Activated T-helper 2 cell treated with anti-CD3 and anti-CD28 coated beads, Interferon-gamma antibody, Interleukin-2, Interleukin-4, amounts not matched to agents 10 μg/mL and 5 μg/mL and 100 μg/mL, durations not matched to agents 14 hours and 24 hours and 36 hours (primary cell): Measurements from ENCODE around the gene PHACTR4. TPM values are rescaled to one million over a fixed set of nuclear protein-coding genes. Genes with fewer than 3 reads are reported as not detected.
A peak's percentile ranks its signal among the peaks of the same experiment; 100 is the strongest.
"Not testable (repeated sequence)": the region's sequence is repeated elsewhere in the genome, so short reads cannot be mapped to it uniquely, and the experiment has no call there.

ENCODE experiments used
- DNase-seq: peaks from one replicate; pipeline ENCODE4 v3.0.0; 2021; ENCODE audit warnings: low spot score
- H3K27ac Mint-ChIP-seq: one replicate; pipeline ENCODE4 v1.8.0; 2021; ENCODE audit warnings: mixed read lengths
- H3K27me3 Mint-ChIP-seq: one replicate; pipeline ENCODE4 v1.8.0; 2021; ENCODE audit warnings: low read depth, mixed read lengths
- H3K36me3 Mint-ChIP-seq: one replicate; pipeline ENCODE4 v1.8.0; 2021; ENCODE audit warnings: low read depth, mixed read lengths
- H3K4me1 Mint-ChIP-seq: one replicate; pipeline ENCODE4 v1.8.0; 2021; ENCODE audit warnings: low read depth, mixed read lengths
- H3K4me3 Mint-ChIP-seq: one replicate; pipeline ENCODE4 v1.8.0; 2021; ENCODE audit warnings: low read depth, mild to moderate bottlenecking, moderate library complexity, mixed read lengths
- H3K9me3 Mint-ChIP-seq: one replicate; pipeline ENCODE4 v1.8.0; 2021; ENCODE audit warnings: mixed read lengths
- intact Hi-C: fragments of 100-400 bp; cut with micrococcal nuclease; formaldehyde crosslinking; loops from one replicate; pipeline ENCODE4 v1.15.1; 2023
- total RNA-seq: library from RNA; stranded (reverse); gene quantifications from 2 replicates; pipeline ENCODE4 v1.2.3, GENCODE V29; 2022

PHACTR4 gene
- total RNA-seq, 1 donor from 2014 or later: 32.1 TPM

DNA sequence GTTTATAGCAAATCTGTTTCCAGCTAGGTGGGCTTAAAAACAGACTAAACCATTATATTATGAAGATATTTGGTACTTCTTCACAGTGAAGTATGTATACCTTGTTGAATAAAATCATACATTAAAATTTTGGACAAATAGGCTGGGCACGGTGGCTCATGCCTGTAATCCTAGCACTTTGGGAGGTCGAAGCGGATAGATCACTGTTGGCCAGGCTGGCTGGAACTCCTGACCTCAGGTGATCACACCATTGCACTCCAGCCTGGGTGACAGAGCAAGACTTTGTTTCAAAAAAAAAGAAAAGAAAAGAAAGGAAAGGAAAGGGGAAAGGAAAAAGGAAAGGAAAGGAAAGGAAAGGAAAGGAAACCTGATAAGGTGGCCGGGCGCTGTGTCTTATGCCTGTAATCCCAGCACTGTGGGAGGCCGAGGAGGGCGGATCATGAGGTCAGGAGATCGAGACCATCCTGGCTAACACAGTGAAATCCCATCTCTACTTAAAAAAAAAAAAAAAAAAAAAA, 78.6 kb downstream of the PHACTR4 start:
- Mint-ChIP-seq H3K27ac (peak overlapping the region; percentile 28), H3K36me3 (peaks cover 19% of the 10 kb centered on the region), H3K4me1 (peaks cover 32% of the 10 kb centered on the region)
- H3K4me3 Mint-ChIP-seq, intact Hi-C loops, H3K27me3 Mint-ChIP-seq, H3K9me3 Mint-ChIP-seq, DNase-seq: not testable (repeated sequence)

DNA sequence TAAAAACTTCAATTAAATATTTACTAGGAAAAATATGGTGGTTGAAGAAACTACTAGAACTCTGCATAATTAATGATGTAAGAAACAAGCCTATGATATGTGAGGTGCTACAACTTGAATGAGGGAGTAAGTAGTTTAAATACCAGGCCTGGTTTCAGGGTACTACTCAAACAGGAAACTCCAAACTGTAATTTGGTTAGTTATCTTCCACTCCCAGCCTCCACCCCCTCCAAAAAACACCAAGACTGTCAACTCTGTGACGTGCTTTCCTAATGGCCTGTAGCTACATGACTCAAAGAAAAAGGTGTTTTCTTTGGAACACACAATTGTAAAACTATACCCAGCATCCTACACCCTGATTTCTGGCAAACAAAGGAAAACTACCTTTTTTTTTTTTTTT, 80.4 kb downstream of the PHACTR4 start:
- no peak overlapping the region for H3K4me3 Mint-ChIP-seq
- H3K27ac Mint-ChIP-seq: peak overlapping the region; percentile 85
- DNase-seq: peak; percentile 58
- peaks cover 34% of the 10 kb centered on the region for H3K4me1 Mint-ChIP-seq
- H3K36me3 Mint-ChIP-seq: peaks cover 19% of the 10 kb centered on the region
- H3K27me3 Mint-ChIP-seq: no peaks in the 10 kb centered on the region
- intact Hi-C loops: no loop called here
- no peaks in the 10 kb centered on the region for H3K9me3 Mint-ChIP-seq

DNA sequence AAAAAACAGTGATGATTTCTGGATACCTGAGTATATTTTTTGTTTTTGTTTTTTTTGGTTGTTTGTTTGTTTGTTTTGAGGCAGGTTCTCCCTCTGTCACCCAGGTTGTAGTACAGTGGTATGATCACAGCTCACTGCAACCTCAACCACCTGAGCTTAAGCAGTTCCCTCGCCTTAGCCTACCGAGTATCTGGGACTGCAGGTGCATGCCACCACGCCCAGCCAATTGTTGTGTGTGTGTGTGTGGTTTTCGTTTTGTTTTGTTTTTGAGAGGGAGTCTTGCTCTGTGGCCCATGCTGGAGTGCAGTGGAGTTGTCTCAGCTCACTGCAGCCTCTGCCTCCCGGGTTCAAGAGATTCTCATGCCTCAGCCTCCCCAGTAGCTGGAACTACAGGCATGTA, 81.0 kb downstream of the PHACTR4 start:
- no peak for DNase-seq
- H3K9me3 Mint-ChIP-seq: no peaks in the 10 kb centered on the region
- intact Hi-C loops: no loop called here
- peak overlapping the region; percentile 85 for H3K27ac Mint-ChIP-seq
- peaks cover 37% of the 10 kb centered on the region for H3K4me1 Mint-ChIP-seq
- peaks cover 15% of the 10 kb centered on the region for H3K36me3 Mint-ChIP-seq
- H3K27me3 Mint-ChIP-seq: no peaks in the 10 kb centered on the region
- H3K4me3 Mint-ChIP-seq: peak overlapping the region; percentile 45

DNA sequence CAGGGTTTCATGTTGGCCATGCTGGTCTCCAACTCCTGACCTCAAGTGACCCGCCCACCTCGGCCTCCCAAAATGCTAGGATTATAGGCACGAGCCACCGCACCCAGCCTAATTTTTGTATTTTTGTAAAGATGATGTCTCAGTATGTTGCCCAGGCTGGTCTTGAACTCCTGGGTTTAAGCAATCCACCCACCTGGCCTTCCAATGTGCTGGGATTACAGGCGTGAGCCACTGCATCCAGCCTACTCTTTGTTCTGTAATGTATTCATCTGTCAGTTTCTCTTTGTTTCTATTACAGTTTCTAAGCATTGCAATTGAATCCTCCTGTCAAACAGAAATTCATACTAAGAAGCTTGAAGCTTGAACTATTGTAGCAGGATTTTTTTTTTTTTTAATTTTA, 81.5 kb downstream of the PHACTR4 start:
- Mint-ChIP-seq H3K27ac (peak overlapping the region; percentile 87), H3K9me3 (no peaks in the 10 kb centered on the region), H3K4me3 (no peak overlapping the region), H3K4me1 (peaks cover 42% of the 10 kb centered on the region), H3K27me3 (no peaks in the 10 kb centered on the region), H3K36me3 (peaks cover 14% of the 10 kb centered on the region)
- intact Hi-C loops: no loop called here
- DNase-seq: no peak

DNA sequence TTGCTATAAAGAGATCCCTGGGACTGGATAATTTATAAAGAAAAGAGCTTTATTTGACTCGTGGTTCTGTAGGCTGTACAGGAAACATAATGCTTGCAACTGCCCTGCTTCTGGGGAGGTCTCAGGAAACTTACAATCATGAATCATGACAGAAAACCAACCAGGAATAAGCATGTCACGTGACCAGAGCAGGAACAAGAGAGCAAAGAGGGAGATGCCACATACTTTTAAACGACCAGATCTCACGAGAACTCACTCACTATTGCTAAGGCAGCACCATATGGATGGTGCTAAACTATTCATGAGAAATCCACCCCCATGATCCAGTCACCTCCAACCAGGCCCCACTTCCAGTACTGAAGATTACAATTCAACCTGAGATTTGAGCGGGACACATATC, 86.5 kb downstream of the PHACTR4 start:
- Mint-ChIP-seq H3K4me3 (peak overlapping the region; percentile 19), H3K27me3 (no peaks in the 10 kb centered on the region), H3K9me3 (no peaks in the 10 kb centered on the region), H3K27ac (peak overlapping the region; percentile 87), H3K36me3 (peaks cover 27% of the 10 kb centered on the region), H3K4me1 (peaks cover 33% of the 10 kb centered on the region)
- DNase-seq: peak; percentile 27
- intact Hi-C loops: loop anchor here (2.0 to 5.0 kb wide), 2 partner anchors 39 to 49 kb away; no protein-coding TSS in a partner anchor

DNA sequence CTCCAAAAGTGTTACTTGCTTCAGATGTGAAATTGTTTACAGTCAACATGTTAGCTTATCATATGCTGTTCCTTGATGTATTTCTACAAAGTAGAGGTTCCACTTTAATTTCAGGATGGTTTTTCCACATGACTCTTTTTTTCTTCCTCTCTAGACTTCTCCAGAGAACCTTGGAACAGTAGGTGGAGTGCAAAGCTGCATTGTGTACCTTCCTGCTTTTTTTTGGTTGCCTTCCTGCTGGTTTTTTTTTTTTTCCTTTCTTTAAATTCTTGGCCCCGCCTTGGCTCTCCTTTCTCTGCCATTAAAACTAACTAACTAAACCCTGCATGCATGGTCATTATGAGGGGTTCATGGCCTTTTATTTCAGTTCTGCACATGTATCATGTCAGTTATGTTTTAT, 88.1 kb downstream of the PHACTR4 start:
- Mint-ChIP-seq H3K4me1 (peaks cover 30% of the 10 kb centered on the region), H3K36me3 (peaks cover 34% of the 10 kb centered on the region), H3K9me3 (no peaks in the 10 kb centered on the region), H3K27ac (no peak overlapping the region), H3K4me3 (no peak overlapping the region), H3K27me3 (no peaks in the 10 kb centered on the region)
- intact Hi-C loops: loop anchor here (2.0 to 5.0 kb wide), 2 partner anchors 40 to 47 kb away; no protein-coding TSS in a partner anchor
- no peak for DNase-seq

DNA sequence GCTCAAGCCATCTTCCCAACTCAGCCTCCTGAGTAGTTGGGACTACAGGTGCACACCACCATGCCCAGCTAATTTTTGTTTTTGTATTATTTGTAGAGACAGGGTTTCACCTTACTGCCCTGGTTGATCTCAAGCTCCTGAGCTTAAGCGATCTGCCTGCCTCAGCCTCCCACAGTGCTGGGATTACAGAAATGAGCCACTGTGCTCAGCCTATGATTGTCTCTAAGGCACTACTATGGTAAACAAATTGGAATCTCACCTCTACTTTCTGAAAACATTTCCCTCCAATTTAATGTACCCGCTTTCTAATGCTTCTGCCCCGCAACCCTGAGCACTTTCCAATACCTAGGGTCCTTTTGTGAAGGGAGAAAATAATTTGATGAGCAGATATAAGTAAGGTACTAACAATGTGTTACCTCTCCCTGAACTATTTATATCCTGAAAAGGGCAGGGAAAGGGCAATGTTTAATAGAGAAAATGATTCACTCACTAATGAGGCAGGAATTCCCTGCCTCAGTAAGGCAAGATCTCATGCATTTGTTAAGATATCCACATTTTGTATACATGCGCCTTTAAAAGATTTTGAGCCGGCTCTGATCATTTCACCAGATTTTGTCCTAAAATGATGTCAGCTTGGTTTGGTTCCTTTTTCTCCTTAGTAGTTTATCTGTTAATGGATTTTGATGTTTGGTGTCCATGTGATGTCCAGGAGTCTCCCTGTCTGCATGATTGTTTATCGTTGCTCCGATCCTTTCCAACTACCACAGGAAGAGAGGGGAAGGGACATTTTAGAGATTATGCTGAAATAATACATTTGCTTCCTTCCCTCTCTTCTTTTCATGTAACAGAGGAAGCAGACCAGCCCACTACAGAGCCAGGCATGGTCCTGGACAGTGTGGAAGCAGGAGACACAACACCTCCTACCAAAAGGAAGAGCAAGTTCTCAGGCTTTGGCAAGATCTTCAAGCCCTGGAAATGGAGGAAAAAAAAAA, 89.0 kb downstream of the PHACTR4 start:
- Mint-ChIP-seq H3K4me3 (no peak overlapping the region), H3K4me1 (peaks cover 28% of the 10 kb centered on the region)

DNA sequence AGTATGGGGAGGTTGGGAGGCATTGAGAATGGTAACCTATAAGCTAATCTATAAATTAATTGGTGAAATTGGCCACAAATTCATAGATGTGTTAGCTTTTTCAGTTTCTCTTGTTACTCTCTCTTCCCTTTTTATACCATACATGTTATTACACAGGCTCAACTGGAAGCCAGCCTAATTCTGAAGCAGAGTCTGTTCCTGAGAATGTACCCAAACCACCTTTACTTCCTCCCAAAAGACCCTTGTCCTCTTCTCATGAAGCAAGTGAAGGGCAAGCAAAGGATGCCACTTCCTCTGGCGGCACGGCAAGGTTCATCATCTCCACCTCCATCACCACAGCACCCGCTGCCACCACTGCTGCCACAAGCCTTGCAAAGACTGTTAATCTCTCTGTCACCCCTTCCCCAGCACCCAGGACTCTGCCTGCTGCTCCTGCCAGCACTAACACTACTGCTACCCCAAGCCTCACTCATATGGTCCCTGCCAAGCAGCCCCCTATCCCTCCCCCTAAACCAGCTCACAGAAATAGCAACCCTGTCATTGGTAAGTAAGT, 96.8 kb downstream of the PHACTR4 start:
- no peak for DNase-seq
- H3K27ac Mint-ChIP-seq: peak overlapping the region; percentile 33
- H3K4me3 Mint-ChIP-seq: no peak overlapping the region
- no peaks in the 10 kb centered on the region for H3K27me3 Mint-ChIP-seq
- peaks cover 29% of the 10 kb centered on the region for H3K36me3 Mint-ChIP-seq
- peaks cover 23% of the 10 kb centered on the region for H3K4me1 Mint-ChIP-seq
- intact Hi-C loops: no loop called here
- no peaks in the 10 kb centered on the region for H3K9me3 Mint-ChIP-seq

More for the DNA sequence above, 89.0 kb downstream of the PHACTR4 start:
- H3K27ac Mint-ChIP-seq: no peak overlapping the region
- H3K36me3 Mint-ChIP-seq: peaks cover 28% of the 10 kb centered on the region
- H3K27me3 Mint-ChIP-seq: no peaks in the 10 kb centered on the region
- intact Hi-C loops: loop anchor here (5.0 kb wide), 1 partner anchor 41 kb away; no protein-coding TSS in a partner anchor
- no peaks in the 10 kb centered on the region for H3K9me3 Mint-ChIP-seq
- no peak for DNase-seq

DNA sequence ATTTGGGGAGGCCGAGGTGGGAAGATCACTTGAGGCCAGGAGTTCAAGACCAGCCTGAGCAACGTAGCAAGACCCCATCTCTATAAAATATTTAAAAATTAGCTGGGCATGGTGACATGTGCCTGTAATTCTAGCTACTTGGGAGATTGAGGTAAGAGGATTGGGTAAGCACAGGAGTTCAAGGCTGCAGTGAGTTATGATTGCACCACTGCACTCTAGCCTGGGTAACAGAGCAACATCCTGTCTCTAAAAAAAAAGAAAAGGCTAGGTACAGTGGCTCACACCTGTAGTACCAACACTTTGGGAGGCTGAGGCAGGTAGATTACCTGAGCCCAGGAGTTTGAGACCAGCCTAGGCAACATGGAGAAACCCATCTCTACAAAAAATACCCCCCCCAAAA, 100.6 kb downstream of the PHACTR4 start:
- peaks cover 18% of the 10 kb centered on the region for H3K4me1 Mint-ChIP-seq
- no peak overlapping the region for H3K27ac Mint-ChIP-seq
- DNase-seq: no peak
- no peaks in the 10 kb centered on the region for H3K9me3 Mint-ChIP-seq
- intact Hi-C loops: no loop called here
- no peak overlapping the region for H3K4me3 Mint-ChIP-seq
- no peaks in the 10 kb centered on the region for H3K27me3 Mint-ChIP-seq
- peaks cover 29% of the 10 kb centered on the region for H3K36me3 Mint-ChIP-seq

DNA sequence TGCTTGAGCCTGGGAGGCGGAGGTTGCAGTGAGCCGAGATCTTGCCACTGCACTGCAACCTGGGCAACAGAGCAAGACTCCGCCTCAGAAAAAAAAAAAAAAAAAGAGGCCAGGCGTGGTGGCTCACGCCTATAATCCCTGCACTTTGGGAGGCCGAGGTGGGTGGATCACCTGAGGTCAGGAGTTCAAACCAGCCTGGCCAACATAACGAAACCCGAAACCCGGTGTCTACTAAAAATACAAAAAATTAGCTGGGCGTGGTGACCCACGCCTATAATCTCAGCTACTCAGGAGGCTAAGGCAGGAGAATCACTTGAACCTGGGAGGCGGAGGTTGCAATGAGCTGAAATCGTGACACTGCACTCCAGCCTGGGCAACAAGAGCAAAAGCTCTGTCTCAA, 110.0 kb downstream of the PHACTR4 start:
- H3K9me3 Mint-ChIP-seq, H3K27ac Mint-ChIP-seq, intact Hi-C loops, DNase-seq, H3K4me3 Mint-ChIP-seq, H3K27me3 Mint-ChIP-seq, H3K4me1 Mint-ChIP-seq: not testable (repeated sequence)
- H3K36me3 Mint-ChIP-seq: peaks cover 43% of the 10 kb centered on the region

DNA sequence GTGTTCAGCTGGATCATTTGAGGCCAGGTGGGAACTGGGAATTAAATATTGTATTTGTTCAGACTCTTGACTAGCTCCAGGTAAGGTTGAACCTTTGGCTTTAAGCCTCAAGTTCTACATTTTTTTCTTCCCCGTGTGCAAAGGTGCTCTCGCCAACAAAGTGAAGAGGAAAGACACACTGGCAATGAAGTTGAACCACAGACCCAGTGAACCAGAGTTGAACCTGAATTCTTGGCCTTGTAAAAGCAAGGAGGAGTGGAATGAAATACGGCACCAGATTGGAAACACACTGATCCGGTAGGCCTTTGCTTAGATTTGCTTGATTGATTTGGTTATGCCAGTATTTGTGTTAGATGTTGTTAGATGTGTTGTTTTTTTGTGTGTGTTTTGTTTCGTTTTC, 110.8 kb downstream of the PHACTR4 start:
- no peak for DNase-seq
- Mint-ChIP-seq H3K27ac (no peak overlapping the region), H3K27me3 (no peaks in the 10 kb centered on the region), H3K36me3 (peaks cover 41% of the 10 kb centered on the region), H3K4me1 (no peaks in the 10 kb centered on the region), H3K4me3 (no peak overlapping the region), H3K9me3 (no peaks in the 10 kb centered on the region)
- intact Hi-C loops: no loop called here

DNA sequence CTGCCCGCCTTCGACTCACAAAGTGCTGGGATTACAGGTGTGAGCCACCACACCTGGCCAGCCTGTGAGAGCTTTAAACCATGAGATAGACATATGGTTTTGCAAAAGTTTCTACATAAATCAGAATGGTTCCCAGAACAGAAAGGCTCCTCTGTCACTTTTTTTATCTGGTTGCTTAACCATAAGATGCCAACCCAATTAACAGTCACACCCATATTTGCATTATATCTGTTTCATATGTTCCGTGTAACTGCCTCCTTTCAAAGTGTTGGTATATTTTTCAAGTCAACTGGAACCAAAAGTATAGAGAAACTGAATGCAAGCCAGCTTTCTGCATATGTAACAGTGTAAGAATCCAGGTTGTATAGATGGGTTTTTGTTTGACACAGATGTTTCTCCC, 112.6 kb downstream of the PHACTR4 start:
- no peak for DNase-seq
- no peaks in the 10 kb centered on the region for H3K4me1 Mint-ChIP-seq
- peaks cover 35% of the 10 kb centered on the region for H3K36me3 Mint-ChIP-seq
- intact Hi-C loops: no loop called here
- no peaks in the 10 kb centered on the region for H3K27me3 Mint-ChIP-seq
- H3K27ac Mint-ChIP-seq: no peak overlapping the region
- H3K9me3 Mint-ChIP-seq: no peaks in the 10 kb centered on the region
- no peak overlapping the region for H3K4me3 Mint-ChIP-seq

DNA sequence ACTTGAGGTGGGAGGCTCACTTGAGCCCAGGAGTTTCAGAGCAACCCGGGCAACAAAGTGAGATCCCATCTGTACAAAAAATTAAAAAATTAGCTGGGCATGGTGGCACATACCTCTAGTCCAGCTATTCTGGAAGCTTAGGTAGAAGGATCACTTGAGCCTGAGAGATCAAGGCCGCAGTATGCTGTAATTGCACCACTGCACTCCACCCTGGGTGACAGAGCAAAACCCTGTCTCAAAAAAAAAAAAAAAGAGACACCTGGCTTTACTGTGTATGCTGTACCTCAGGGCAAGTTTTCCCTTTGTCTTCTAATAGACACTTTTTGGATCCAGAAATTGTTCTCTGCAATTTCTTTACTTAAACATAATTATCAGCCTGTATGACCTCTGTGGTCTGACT, 113.2 kb downstream of the PHACTR4 start:
- Mint-ChIP-seq H3K27me3 (no peaks in the 10 kb centered on the region), H3K27ac (no peak overlapping the region), H3K9me3 (no peaks in the 10 kb centered on the region), H3K4me1 (no peaks in the 10 kb centered on the region), H3K36me3 (peaks cover 32% of the 10 kb centered on the region), H3K4me3 (no peak overlapping the region)
- intact Hi-C loops: no loop called here
- no peak for DNase-seq
